IPS-18c (cell line): ENCODE data around the gene CMTR2.
A peak's percentile ranks its signal among the peaks of the same experiment; 100 is the strongest.
"Not testable (repeated sequence)": the region's sequence is repeated elsewhere in the genome, so short reads cannot be mapped to it uniquely, and the experiment has no call there.

ENCODE experiments used
- H3K4me3 ChIP-seq: 2 replicates; pipeline ENCODE4 v1.7.0; 2013; ENCODE audit warnings: low read depth, mild to moderate bottlenecking, low read length, moderate library complexity; ENCODE audit not compliant: insufficient read depth
- H3K9me3 ChIP-seq: one replicate; pipeline ENCODE4 v1.6.1; 2013; ENCODE audit warnings: mild to moderate bottlenecking, low read length, moderate library complexity; ENCODE audit not compliant: control insufficient read depth, insufficient read depth

CMTR2 gene, protein sequence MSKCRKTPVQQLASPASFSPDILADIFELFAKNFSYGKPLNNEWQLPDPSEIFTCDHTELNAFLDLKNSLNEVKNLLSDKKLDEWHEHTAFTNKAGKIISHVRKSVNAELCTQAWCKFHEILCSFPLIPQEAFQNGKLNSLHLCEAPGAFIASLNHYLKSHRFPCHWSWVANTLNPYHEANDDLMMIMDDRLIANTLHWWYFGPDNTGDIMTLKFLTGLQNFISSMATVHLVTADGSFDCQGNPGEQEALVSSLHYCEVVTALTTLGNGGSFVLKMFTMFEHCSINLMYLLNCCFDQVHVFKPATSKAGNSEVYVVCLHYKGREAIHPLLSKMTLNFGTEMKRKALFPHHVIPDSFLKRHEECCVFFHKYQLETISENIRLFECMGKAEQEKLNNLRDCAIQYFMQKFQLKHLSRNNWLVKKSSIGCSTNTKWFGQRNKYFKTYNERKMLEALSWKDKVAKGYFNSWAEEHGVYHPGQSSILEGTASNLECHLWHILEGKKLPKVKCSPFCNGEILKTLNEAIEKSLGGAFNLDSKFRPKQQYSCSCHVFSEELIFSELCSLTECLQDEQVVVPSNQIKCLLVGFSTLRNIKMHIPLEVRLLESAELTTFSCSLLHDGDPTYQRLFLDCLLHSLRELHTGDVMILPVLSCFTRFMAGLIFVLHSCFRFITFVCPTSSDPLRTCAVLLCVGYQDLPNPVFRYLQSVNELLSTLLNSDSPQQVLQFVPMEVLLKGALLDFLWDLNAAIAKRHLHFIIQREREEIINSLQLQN

GRCh38 chr16:71288890-71289731 is at the start of gene CMTR2:
CMTR2 (minus strand) TSS chr16:71289402; CDS start chr16:71285920, 3,482 bp downstream.
- no peaks in the 10 kb centered on the region for H3K9me3 ChIP-seq
- H3K4me3 ChIP-seq = peak within 1 kb of the TSS; percentile 87

GRCh38 chr16:71338632-71339031 is 49.4 kb upstream of the CMTR2 start:
- no peaks in the 10 kb centered on the region for H3K9me3 ChIP-seq
- H3K4me3 ChIP-seq = no peak overlapping the region

DNA sequence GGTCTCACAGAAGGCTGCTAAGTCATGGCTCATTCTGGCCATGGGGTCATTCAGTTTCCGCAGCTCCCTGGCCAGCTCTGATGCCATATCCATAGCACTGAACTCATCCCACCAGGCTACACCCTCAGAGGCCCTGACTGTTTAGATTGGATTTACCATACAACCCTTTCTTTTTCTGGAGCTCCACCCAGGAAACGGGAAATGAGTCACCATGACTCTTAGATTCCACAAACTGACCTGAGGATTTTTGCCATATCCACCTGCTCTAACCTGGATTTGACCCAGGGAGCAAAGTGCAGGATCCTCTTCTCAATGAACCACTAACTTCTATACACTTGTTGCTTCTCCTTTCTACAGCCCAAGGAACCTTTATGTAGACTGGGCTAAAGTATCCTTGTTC is 49.0 kb upstream of the CMTR2 start:
- H3K9me3 ChIP-seq = no peaks in the 10 kb centered on the region
- H3K4me3 ChIP-seq = no peak overlapping the region

DNA sequence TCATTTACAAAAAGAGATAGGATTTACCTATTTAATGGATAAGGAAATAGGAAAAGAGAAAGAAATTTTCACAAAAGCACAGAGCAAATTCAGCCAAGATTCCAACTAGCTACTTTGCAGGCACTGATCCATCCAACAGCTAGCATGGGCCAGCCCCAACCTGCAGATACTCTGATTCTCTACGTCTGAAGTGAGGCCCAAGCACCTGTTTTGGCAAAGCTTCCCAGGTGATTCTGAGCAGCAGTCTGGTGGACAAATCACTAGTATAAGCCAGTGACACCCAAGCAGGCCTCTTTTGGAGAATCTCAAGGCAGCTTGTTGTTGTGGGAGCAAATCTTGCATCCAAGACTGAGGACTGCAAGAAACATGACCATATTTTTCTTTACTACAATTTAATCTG is 48.4 kb upstream of the CMTR2 start:
- Histone ChIP-seq H3K9me3 (no peaks in the 10 kb centered on the region), H3K4me3 (no peak overlapping the region)

- H3K9me3 ChIP-seq = no peaks in the 10 kb centered on the region
- H3K4me3 ChIP-seq = no peak overlapping the region
These were observed 38.9 kb upstream of the CMTR2 start for GRCh38 chr16:71328151-71328550.

DNA sequence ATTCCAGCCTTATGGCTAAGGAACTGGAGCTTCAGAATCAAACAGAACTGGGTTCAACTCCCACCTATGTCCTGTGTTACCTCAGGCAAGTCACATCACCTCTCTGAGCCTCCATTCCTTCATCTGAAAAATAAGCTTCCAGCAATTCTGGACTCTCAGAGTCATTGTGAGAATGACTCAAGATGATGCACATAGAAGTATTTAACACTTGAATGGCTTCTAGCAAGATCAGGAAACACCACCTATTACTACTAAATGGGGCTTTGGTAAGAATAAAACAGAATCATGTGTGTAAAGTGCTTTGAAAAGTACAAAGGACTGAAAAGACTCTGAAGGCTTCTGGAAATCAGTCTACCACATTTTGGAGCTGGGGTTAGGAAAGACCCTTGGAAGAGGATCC is 38.5 kb upstream of the CMTR2 start:
- Histone ChIP-seq H3K9me3 (no peaks in the 10 kb centered on the region), H3K4me3 (no peak overlapping the region)

- Histone ChIP-seq H3K4me3 (no peak overlapping the region), H3K9me3 (no peaks in the 10 kb centered on the region)
These were observed 30.8 kb upstream of the CMTR2 start for GRCh38 chr16:71319999-71320398.

DNA sequence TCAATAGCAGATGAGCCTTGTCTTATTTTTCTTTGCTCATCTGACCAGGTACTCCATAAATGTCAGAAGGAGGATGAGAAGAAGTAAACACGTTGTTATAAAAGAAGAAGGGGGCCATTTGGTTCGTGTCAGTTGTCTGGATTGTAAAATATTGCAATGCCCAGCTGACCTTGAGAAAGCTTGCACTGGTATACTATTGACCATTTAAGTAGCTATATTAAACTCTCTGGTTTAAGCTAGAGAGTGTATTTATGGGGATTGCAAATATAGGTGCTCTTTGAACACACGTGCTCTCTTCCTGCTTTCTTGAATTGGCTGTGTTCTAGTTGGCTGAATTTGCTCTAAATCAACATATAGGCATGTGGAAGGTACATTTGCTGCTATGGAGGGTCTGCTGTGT is 26.1 kb upstream of the CMTR2 start:
- H3K4me3 ChIP-seq = no peak overlapping the region
- H3K9me3 ChIP-seq = no peaks in the 10 kb centered on the region

DNA sequence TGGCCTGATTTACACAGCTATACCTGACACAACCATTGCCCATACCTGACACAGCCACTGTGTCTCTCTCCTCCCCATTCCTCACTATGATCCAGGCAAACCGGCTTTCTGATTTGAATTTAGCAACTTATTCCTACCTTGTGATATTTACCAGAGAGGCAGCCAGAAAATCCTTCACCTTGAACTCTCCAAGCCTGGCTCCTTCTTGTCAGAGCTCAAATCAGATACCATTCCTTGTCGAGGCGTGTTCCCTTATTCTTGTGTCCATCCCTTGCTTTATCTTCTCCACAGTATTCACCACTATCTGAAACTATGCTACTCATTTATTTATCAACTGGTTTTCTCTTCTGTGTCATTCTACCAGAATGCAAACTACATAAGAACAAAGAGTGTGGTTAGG is 24.4 kb upstream of the CMTR2 start:
- not testable (repeated sequence) for H3K9me3 ChIP-seq, H3K4me3 ChIP-seq

- Histone ChIP-seq H3K4me3 (no peak overlapping the region), H3K9me3 (no peaks in the 10 kb centered on the region)
These were observed 22.5 kb upstream of the CMTR2 start for GRCh38 chr16:71311553-71312158.

GRCh38 chr16:71303938-71304337 is 14.7 kb upstream of the CMTR2 start:
- H3K9me3 ChIP-seq = no peaks in the 10 kb centered on the region
- H3K4me3 ChIP-seq = no peak overlapping the region

- Histone ChIP-seq H3K4me3 (no peak overlapping the region), H3K9me3 (no peaks in the 10 kb centered on the region)
These were observed 8.1 kb upstream of the CMTR2 start for GRCh38 chr16:71297341-71297634.

DNA sequence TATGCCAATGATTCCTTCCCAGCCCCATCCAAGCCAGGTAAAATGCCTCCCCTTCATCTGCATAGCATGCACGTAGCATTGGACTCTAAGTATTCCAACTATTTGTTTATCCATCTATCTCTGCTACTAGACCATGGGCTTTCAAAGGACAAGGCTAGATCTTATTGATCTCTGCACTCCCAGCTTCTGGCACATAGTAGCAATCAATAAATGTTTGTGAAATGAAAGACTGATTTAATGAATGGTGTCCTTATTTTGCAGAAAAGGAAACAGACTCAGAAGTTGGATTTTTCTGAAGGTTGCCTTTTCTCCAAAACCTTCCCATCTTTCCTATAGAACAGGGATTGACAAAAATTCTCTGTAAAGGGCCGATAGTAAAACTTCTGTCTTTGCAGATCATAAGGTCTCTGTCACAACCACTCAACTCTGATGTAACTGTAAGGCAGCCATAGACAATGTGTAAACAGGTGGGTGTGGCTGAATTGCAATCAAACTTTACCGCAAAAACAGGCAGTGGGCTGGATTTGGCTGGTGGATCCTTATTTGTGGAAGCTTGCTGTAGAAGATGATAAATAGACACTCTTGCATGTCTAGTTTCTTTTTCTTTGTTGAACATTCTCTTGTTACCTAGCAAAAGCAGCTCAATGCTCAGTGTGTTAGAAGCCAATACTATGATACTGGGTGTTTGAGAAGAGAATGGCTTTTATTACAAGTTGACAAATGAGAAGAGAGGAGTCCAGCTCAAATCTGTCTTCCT is 7.6 kb upstream of the CMTR2 start:
- Histone ChIP-seq H3K9me3 (no peaks in the 10 kb centered on the region), H3K4me3 (no peak overlapping the region)

- Histone ChIP-seq H3K9me3 (no peaks in the 10 kb centered on the region), H3K4me3 (no peak overlapping the region)
These were observed 6.7 kb upstream of the CMTR2 start for GRCh38 chr16:71295950-71296349.

- Histone ChIP-seq H3K4me3 (no peak overlapping the region), H3K9me3 (no peaks in the 10 kb centered on the region)
These were observed 4.7 kb upstream of the CMTR2 start for GRCh38 chr16:71293919-71294318.

DNA sequence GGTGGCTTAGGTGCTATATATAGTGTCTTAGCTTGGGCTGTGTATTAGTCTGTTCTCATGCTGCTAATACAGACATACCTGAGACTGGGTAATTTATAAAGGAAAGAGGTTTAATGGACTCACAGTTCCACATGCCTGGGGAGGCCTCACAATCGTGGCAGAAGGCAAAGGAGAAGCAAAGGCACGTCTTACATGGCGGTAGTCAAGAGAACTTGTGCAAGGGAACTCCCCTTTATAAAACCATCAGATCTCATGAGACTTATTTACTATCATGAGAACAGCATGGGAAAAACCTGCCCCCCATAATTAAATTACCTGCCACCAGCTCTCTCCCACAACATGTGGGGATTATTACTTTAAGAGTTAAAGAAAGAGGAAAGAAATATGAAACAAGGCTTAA is 2.9 kb upstream of the CMTR2 start:
- H3K9me3 ChIP-seq, H3K4me3 ChIP-seq: not testable (repeated sequence)

DNA sequence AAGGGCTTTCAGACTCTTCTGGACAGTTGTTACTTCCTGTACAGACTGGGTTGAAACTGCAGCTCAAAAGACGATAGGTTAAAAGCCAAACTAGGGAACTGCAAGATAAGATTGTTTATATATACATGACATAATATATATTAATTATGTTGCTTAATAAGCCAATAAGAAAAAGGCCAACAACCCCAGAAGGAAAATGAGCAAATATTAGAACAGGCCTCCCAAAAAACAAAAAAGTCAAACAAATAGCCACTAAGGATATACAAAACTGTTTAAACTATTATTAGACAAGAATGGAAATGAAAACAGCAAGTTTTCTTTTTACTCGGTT is 495 bp upstream of the CMTR2 start:
- no peak overlapping the region for H3K4me3 ChIP-seq

More for the DNA sequence above, 495 bp upstream of the CMTR2 start:
- H3K9me3 ChIP-seq = no peaks in the 10 kb centered on the region
